Central memory CD4-positive, alpha-beta T cell (primary cell): ENCODE data around the gene ZNF32.

ENCODE experiments used
- DNase-seq: peaks from one replicate; pipeline ENCODE4 v3.0.0; 2022
- total RNA-seq, 3 experiments: gene quantifications; one replicate each; lab custom pipeline; 2026; lab: John Stamatoyannopoulos, UW

The ZNF32 gene
- 9.3 to 30.9 (median 16.0) reads per million in 3 experiments for total RNA-seq

- peak; percentile 78 for DNase-seq
These were observed at the start of gene ZNF32 for GRCh38 chr10:43648398-43649184. Gene ZNF32, minus strand, starts transcription at chr10:43648881. Its CDS starts 2,748 bp downstream, at chr10:43646133.

- no peak for DNase-seq
These were observed 49.5 kb upstream of the ZNF32 start for GRCh38 chr10:43698156-43698555.

GRCh38 chr10:43696909-43697483, 48.3 kb upstream of the ZNF32 start:
- DNase-seq, result no peak

DNA sequence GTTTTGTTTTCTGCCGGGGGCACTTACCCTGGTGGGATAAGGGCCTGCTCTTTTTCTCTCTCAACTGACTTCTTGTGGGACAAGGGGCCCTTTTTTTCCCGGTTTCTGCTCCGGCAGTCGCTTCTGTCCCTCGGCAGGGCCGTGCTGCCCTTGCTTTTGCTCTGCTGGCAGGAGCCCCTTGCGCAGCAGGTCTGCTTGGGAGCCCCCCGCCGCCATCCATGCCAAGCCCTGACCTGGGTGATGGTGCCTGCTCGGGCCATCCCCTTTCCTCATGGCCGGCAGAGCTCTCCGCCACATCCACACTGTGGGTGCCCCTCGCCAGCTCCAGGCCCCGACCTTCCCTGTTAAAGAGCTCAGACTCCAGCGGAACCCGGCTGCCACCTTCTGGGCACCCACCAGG, 47.0 kb upstream of the ZNF32 start:
- DNase-seq, result no peak

DNA sequence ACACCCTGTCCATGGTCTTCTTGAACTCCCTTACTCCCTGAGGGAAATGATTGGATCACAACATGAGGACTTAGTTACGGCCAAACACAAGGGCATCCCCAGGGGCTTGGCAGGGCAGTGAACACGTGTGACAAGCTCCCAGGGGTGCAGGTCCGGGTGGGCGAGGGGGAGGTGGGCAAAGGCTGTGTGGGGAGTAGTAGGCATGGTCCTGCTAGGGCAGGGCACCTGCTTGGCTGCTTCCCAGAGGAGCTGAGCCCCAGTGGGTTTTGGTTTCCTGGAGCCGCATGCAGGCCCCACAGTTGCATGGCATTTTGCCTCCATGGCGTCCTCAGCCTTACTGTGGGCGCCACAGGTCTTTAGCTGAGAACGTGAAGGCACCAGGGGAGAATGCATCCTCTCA, 46.6 kb upstream of the ZNF32 start:
- DNase-seq, result no peak

GRCh38 chr10:43694526-43694925, 45.8 kb upstream of the ZNF32 start:
- no peak for DNase-seq

DNA sequence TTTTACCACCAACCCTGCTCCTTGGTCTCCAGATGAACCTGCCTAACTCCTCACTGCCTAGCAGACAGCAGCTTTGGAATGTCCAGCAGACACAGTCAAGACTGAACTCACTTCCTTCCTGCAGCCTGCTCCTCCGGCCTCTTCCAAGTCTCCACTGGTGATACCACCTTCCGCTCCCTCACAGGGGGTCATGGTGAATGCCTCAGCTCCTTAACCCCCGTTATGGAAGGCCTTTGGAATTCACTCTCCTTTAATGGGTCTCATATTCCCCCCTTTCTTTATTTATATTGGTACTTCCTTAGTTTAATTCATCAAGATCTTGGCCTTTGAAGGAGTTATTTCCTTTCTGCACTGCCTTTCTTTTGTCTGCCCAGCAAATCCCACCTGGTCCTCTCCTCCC, 44.9 kb upstream of the ZNF32 start:
- no peak for DNase-seq

DNA sequence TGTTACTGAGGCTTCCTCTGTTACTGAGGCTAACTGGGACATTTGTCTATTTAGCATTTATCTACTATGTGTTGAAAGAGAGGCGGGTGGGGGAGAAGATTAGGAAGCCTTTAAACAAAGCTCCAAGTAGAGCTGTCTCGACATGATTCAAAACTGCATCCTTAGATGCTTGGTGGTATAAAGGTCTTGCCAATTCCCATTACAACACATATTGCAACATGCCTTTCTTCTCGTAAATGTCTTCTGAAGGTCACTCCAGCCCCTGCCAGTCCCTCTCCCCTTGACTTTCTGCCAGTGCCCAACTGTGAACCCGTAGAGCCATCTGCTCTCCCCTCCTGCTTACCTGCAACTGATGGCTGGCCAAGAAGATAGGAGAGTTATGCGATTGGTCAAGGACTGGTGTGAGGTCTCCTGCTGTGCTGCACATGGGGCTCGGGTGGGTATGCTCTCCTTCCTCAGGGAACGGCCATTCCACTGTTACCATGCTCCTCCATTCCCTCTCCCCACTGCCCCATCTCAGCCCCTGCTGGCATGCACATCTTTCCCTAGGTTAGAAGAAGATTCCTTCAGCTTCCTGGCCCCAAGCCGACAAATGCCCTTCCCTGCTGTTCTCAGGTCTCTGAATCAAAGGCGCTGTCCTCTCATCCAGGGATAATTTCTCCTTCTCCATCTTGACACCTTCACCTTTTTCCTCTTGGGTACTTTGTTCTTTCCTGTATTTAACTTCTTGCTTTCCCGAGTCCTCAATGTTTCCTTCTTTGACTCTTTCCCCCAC, 43.6 kb upstream of the ZNF32 start:
- no peak for DNase-seq

DNA sequence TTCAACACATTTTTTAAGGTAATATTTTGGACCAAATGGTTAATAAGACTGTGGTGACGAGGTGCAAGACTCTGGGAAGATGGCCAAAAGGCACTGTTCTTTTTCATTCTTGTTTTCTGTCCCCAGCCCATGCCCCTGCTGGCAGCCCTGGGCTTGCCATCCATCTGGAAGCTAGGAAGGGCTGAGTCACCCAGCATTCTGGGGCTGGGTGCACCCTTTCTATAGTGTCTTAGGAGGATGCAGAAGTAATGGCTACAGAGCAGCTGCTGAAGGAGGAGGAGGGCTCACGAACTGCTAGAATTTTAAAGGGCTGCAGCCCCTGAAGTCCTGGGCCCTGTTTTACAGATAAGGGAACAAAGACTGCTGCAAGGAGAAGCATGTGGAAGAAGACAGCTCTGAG, 42.8 kb upstream of the ZNF32 start:
- DNase-seq, result no peak

DNA sequence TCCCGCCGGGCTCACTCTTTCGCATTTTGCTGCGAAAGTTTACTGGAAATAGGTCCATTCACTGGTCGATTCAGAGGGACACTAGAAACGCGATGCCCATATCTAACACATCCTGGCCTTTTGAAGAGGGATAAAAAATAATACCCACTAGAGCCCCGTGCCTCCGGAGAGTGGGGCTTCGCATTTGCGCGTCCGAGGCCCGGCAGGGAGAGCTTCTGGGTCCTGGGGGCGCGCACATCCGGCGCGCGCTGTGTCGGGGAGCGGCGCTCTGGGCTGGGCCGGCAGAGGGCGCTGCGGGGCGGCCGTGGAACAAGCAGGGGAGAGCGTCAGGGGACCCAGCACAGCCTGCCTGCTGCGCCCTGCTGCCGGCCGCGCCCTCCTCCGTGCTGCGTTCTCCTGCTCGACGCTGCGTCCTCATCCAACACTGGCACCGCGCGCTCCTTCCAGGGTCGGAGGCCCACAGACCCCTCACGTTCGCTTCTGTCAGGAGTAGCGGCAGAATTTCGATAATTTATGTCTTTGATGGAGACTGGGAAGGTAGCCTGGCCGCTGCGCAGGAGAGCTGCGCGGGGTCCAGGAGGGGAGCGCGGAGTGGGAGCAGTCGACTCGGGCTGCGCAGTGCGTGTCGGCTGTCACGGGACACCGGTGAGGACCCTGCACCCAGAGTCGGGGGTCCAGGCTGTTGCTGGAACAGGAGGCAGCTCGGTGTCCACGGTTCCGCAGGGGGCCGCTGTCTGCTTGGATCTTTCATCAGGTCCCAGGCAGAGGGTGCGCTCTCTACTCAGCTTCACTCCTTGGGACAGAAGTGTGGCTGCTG, 41.5 kb upstream of the ZNF32 start:
- DNase-seq, result peak; percentile 75

GRCh38 chr10:43689618-43689954, 40.9 kb upstream of the ZNF32 start:
- DNase-seq, result no peak

DNA sequence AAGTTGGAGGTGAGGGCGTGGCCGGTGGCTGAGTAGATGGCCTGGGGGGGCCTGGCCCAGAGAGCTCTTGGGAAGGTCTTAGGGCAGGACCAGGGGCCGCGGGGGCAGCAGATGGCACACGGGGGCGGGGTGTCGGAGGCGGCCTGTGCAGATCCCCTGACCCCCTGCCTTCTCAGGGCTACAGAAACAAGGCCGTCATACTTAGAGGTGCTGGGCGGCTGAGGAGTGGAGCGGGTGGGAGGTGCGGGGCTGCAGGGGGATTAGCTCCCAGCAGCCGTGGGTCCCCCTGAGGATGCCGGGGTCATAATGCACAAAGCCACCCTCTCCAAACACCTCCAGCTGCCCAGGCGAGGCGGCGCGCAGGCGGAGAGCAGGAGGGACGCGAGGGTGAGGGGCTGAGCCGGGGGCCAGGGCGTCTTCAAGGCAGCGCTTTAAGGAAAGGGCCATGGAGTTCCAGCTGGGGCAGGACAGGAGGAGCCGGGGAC, 40.4 kb upstream of the ZNF32 start:
- no peak for DNase-seq

- DNase-seq, result no peak
These were observed 39.7 kb upstream of the ZNF32 start for GRCh38 chr10:43688348-43688892.

DNA sequence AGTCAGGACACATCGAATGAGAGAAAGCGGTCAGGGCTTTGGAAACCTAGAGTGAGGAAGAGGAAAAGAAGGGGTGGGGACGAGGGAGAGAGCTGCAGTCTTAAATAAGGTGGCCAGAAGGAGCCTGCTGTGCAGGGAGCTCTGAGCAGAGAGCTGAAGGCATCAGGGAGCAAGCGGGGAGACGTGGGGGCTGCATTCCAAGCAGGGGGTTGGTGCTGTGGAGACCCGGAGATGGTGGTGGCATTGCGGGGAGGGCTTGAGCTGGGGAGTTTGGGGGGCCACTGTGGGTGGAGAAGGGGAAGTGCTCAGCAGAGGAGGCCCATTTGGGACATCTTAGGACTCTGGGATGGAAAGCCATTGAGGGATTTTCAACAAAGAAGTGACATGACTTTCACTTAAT, 38.7 kb upstream of the ZNF32 start:
- no peak for DNase-seq

DNA sequence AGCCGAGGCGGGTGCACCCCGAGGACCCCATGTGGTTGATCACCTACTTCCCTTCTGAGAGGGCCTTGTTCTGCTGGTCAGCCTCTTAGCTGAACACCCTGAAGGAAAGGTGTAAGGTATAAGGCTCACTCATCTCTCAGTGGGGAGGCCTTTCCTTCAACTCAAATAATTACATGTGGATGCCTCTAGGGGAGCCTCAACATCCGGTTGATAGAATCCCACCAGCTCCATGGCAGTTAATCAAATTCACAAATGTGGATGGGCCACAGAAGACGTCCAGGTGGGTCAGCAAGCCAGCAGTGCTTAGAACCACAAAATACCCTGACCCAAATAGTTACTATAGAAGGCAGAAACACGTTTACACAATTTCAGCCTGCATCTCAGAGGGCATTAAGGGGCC, 37.7 kb upstream of the ZNF32 start:
- no peak for DNase-seq

GRCh38 chr10:43685744-43686143, 37.1 kb upstream of the ZNF32 start:
- no peak for DNase-seq

DNA sequence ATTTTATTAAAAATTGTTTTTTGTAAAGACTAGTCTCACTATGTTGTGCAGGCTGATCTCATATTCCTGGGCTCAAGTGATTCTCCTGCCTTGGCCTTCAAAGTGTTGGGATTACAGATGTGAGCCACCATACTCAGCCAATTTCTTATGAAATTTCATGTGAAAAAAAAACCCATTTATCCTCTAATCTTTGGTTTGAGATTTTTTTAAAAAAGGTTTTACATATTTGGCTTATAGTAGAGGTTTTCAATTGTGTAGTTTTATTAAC, 35.5 kb upstream of the ZNF32 start:
- no peak for DNase-seq

DNA sequence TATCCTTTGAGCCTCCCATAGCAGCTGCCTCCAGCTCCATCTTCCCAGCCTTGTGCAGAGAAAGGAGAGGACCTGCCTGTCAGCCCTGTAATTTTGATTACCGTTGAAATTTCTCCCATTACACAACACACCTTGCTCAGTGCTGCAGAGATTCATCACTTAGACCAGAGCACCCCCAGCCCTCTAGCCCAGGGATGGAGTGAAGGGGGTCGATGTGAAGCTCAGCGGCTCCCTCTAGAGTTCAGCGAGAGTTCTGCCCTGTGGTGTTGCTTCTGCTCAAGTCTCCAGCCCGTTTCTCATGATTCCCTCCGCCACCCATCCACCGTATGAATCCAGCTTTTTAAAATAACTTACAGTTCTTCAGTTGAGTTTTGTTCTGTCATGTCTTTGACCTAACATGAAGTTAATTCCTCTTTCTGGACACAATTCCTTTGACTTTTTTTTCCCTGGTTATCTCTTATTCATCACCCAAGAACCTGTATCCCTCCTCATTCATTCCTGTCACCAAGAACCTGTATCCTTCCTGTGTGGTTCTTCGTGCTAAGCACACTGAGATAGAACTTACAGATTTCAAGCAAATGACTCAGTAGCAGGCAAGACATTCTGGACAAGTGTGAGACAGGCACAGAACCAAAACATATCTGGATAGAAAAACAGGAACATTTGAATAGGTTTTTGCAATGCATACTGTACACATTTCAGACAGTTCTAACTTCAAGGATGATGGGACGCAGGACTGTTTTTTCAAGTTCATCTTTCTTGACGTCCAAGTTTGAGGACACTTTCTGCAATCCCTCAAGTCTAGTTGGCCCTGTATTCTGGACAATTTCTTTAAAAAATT, 35.0 kb upstream of the ZNF32 start:
- no peak for DNase-seq

- no peak for DNase-seq
These were observed 34.3 kb upstream of the ZNF32 start for GRCh38 chr10:43682956-43683355.

- no peak for DNase-seq
These were observed 33.0 kb upstream of the ZNF32 start for GRCh38 chr10:43681721-43682120.

GRCh38 chr10:43681220-43681619, 32.5 kb upstream of the ZNF32 start:
- no peak for DNase-seq

DNA sequence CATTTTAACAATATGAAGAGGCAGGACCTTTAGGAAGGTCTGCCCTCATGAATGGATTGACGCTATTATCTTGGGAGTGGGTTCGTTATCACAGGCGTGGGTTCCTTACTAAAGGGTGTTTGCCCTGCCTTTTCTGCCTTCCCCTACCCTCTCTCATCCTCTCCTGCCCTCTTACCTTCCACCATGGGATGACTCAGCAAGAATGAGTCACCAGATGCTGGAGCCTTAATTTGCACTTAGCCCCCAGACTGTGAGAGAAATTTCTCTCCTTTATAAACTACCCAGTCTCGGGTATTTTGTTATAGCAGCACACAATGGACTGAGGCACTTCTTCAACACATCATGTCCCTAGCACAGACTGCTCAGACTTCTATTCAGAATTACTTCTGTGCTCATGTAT, 31.4 kb upstream of the ZNF32 start:
- no peak for DNase-seq
